ENCODE data around the gene CAPG. TPM values are rescaled to one million over a fixed set of nuclear protein-coding genes. Genes with fewer than 3 reads are reported as not detected.
"Not testable (repeated sequence)": the region's sequence is repeated elsewhere in the genome, so short reads cannot be mapped to it uniquely, and the experiment has no call there.

The CAPG gene
- total RNA-seq, 1 donor from 2014 or later = 298 TPM

DNA sequence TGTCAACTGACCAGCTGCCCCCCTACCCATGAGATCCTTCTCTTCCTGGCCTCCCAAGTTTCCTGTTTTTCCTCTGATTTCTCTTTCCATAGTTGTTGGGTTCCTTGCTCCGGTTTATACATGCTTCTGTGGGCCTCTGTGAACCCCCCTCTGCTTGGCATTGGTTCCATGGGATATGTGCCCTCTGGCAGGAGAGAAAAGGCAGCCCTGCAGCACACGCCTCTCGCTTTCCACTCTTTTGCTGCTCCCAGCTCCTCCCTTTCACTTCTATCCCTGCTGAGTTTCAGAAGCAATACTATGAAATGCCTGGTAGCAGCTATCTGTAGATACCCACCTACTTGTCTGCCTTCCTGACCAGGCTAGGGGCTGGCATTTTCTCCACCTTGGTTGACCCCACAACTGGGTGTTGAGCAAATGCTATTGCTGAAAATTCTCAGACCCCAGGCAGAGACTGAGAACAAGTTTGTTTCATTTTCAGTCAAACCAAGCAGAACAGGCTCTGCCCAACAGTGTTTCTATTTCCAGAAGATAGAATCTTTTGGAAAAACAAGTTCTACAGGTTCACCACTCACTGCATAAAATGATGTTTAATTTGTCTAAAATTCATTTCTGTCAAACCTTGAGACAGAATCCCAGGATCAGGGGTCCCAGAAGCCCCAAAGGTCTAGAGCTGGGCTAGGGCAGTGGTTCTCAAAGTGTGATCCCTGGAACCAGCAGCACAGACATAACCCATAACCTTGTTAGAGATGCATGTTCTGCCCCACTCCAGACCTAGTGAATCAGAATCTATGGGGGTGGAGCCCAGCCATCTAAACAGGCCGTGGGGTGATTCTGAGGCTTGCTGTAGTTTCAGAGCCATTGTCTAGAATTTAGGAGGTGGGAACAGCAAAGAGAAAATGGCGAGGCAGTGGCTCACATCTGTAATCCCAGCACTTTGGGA, 13.4 kb downstream of the CAPG start:
- DNase-seq (ENCODE audit: low spot score) = peak; percentile 58

DNA sequence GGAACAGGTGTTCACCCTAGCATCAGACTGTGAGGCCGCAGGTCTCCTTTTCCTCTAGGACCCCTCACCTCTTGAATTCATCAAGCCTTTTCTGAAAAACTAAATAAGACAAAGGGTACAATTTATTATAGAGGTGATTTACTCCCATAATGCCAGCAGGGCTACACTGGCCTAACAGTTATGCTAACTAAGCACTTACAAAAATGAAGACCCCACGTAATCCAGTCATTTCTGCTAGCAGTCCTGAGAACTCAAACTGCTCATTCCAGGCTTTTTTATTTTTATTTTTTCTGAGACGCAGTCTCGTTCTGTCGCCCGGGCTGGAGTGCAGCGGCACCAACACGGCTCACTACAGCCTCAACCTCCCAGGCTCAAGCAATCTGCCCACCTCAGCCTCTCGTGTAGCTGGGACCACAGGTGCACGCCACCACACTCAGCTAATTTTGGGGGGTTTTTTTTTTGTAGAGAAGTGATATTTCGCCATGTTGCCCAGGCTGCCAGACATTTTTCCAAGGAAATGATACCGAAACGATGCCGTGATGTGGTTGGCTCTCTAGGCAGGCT, 14.2 kb downstream of the CAPG start:
- no peak for DNase-seq (ENCODE audit: low spot score)

DNA sequence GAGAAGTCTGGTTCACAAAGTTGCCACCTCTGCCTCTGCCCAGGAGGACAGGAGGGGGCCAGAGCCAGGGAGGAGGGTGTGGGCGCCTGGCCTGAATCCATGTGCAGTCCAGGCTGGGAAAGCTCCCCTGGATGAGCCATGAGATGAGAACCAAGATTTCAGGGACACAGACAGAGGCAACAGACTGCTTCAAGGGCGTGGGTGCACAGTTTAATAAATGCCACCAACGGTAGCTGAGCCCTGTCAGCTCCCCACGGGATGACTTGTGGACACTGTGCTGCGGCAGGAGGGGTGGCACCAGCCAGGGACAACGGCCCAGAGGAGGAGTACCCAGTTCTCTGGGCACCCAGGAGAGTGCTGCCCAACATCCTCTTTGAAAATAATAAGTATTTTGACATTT, 15.2 kb downstream of the CAPG start:
- DNase-seq (ENCODE audit: low spot score) = no peak

DNA sequence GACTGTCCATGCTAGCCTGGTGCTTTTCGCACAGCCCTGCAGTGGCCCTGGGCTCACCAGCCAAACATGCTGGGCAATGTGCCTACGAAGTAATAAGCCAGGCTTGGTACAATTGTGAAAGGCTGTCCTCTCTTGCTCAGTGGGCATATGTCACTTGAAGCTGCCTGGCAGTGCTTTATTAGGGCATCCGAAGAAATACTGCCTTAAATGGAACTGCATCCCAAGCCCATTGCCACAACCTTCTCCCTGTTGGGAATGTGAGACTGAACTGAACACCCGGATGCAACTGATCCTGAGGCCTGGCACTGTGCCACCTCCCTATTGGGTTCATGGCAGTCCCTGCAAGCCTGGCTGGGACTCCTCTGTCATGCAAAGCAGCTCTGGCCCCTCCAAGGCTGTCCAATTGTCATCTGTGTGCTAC, 15.9 kb downstream of the CAPG start:
- no peak for DNase-seq (ENCODE audit: low spot score)

DNA sequence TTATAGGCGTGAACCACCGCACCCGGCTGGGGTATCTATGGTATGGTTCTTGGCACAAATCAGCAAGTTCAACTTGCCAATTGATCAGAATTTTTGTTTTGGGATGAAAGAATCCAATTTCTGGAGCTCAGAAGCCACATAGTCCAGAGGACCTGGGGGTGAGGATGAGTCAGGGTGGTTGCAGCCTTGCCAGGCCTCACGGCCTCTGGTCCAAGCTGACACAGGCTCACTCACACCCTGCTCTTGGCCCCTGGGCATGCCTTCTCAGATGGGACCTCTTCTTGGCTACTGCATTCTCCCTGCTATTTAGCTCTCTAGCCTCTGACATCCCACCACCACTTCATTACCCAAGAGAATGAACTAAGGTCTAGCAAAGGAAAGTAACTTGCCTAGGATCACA, 16.3 kb downstream of the CAPG start:
- DNase-seq (ENCODE audit: low spot score) = no peak

GRCh38 chr2:85390941-85391669, 19.1 kb downstream of the CAPG start:
- peak; percentile 71 for DNase-seq (ENCODE audit: low spot score)

DNA sequence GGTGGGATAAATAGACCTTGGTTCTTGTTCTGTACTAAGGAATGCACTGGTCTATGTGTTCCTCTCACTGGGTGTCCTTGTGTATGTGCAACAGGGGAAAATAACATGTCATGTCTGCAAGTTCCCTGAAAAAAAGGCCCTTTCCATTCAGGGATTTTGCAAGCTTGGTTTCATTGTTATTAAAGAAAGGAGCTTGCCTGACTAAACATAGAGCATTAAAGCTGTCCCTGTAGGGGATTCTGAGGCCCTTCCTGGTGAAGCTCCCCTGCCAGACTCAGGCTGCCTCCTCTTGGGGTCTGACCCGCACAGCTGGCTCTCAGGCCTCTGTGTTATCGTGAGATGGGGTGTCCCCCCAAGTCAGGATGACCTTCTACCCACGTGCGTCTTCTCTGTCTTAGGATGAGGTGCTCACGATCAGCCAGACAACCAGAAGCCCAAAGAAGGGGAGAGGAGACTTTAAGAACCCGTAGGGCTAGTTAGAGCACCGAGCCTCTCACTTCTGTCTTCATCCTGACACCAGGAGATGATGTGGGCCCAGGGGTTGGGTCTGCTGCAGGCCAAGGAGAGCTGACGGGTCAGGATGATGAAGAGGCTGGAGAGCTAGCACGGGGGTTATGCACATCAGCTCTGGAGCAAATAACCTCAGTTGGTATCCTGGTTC, 21.2 kb downstream of the CAPG start:
- DNase-seq (ENCODE audit: low spot score) = no peak

GRCh38 chr2:85387754-85388153, 22.4 kb downstream of the CAPG start:
- DNase-seq (ENCODE audit: low spot score) = no peak

DNA sequence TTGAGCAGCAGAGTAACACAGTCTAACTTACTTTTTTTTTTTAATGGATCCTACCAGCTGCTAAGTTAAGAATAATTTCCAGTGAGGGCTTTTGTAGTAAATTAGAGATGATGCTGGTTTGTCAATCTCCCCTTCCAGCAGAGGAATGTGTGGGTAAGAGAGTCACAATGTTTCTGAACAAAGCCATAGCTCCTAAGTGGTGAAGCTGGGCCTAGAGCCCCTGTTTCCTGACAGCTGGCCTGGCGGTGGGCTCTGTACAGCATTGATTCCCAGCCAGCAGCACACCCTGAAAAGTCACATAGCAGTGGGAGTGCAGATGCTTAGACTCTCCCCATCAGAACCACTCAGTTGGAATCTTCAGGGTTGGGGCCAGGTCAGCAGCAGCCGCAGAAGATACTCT, 24.4 kb downstream of the CAPG start:
- DNase-seq (ENCODE audit: low spot score) = no peak

DNA sequence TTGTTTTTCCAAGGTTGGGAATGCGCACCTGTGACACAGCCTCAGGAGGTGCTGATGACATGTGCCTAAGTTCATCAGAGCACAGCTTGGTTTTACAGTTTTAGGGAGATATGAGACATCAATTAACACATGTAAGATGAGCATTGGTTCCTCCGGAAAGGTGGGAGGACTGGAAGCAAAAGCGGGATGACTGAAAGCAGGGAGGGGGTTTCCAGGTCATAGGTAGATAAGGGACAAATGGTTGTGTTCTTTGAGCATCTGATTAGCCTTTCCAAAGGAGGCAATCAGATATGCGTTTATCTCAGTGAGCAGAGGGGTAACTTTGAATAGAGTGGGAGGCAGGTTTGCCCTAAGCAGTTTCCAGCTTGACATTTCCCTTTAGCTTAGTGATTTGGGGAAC, 26.3 kb downstream of the CAPG start:
- no peak for DNase-seq (ENCODE audit: low spot score)

DNA sequence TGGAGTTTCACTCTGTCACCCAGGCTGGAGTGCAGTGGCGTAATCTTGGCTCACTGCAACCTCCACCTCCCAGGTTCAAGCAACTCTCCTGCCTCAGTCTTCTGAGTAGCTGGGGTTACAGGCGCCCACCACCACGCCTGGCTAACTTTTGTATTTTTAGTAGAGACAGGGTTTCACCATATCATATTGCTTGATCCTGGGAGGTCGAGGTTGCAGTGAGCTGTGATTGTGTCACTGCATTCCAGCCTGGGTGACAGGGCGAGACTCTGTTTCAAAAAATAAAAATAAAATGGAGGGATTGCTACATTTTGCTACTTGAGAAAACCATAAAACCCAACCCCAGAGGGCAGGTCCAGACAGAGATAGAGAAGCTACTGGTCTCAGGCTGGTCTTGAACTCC, 27.0 kb downstream of the CAPG start:
- DNase-seq (ENCODE audit: low spot score) = not testable (repeated sequence)

DNA sequence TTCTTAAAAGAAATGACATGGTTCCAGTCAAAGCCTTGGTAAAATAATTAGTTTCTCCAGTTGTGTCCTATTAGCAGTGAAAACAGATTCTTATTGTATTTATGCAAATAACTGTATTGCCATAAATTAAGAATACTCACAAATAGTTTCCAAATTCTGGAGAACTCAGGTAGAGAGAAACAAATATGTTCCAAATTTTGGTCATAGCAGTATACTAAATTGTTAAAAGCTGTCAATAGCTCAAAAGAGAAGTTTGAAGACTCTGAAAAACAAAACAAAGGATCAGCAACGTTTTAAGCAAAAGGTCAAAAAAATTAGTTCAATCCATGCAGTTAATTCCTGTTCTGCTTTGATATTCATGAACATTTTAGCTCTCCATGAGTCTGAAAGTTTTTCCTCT, 30.1 kb downstream of the CAPG start:
- DNase-seq (ENCODE audit: low spot score) = no peak

DNA sequence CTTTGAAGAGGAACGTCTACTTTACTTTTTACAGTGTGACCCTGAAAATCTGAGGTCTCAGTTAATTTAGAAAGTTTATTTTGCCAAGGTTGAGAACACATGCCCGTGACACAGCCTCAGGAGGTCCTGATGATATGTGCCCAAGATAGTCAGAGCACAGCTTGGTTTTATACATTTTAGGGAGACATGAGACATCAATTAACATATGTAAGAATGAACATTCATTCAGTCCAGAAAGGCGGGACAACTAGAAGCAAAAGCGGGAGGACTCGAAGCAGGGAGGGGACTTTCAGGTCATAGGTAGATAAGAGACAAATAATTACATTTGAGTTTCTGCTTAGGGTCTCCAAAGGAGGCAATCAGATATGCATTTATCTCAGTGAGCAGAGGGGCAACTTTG, 31.9 kb downstream of the CAPG start:
- DNase-seq (ENCODE audit: low spot score) = no peak

GRCh38 chr2:85377083-85377482, 33.1 kb downstream of the CAPG start:
- DNase-seq (ENCODE audit: low spot score) = no peak

DNA sequence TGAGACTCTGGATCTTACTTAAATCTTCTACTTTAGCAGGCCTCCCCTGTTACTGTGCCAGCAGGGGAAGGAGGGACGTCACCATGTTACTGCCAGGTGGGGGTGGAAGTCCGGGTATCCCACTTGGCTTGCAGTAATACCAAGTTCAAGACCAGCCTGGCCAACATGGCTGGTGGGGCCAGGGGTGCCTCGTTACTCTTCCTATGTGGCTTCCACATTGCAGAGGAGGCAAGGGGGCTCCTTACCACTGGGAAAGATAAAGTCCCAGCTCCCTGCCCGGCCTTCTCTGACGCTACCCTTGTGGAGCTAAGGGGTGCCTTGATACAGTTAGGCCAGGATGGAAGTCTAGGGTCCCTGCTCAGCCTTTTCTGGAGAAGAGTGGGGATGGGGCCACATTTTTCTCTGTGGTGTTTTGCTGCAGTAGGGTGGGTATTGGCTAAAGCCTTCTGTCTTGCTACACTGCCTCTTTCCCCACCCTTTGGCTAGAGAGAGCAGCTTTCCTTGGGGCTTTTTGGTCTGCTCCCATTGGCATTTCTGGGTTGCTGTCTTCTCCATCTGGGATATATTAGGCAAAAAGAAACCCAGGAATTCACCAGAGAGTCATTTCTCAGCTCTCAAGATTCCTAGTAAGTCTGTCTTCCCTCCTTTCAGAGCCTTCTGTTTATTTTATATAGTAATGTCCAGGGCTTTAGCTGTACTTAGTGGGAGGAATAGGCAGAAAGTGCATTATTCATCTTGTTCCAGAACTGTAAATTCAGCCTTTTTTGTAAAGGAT, 33.7 kb downstream of the CAPG start:
- no peak for DNase-seq (ENCODE audit: low spot score)

DNA sequence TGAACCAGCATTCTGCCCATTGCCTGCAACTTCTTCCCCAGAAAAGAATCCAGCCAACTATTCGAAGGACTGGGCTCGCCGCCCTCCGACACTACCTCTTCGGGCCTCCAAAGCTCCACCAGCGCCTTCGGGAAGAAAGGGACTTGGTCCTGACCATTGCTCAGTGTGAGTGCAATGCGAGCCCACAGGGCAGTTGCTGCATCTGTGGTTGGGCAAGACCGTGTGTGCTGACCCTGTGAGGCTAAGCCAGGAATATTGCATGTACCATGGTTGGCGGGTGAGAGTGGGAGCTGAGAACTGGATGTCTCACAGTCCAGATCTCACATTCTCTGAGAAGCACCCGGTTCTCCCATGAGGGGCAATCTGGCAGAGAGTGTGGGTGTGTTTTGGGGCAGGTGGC, 39.1 kb downstream of the CAPG start:
- no peak for DNase-seq (ENCODE audit: low spot score)

DNA sequence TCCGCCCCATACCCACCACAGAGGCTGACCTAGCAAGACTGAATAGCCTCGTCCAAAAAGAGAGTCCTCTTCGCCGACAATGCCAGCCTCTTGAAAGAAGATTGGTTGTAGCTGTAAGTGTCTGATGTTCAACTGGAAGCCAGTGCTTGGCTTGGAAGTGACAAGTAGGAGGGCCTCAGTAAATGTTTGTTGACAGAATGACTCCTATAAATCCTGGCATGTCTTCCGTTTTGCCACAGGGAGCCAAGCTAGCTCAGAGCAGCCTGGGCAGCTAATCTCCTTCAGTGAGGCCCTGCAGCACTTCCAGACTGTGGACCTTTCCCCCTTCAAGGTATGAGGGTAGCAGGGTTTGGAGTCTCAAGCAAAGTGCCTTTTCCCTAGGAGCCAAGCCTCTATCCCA, 40.7 kb downstream of the CAPG start:
- no peak for DNase-seq (ENCODE audit: low spot score)

- DNase-seq (ENCODE audit: low spot score) = no peak
Measured at GRCh38 chr2:85368921-85369320, 41.2 kb downstream of the CAPG start.

DNA sequence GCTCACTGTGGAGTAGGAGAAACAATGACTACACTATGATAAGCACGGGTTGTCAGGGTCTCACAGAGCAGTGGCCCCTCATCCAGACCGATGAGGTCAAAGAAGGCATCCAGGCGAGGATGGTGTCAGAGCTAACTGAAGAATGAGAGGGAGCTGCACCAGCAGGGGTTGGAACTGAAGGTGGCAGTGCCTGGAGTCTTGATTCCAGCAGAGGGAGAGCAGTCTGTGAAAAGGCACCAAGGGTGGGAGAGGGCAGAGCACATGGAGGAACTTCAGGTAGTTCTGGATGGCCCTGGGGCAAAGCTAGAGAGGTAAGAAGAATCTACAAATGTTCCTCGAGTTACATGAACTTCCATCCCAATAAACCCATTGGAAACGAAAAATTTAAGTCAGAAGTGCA, 43.0 kb downstream of the CAPG start:
- DNase-seq (ENCODE audit: low spot score) = no peak

DNA sequence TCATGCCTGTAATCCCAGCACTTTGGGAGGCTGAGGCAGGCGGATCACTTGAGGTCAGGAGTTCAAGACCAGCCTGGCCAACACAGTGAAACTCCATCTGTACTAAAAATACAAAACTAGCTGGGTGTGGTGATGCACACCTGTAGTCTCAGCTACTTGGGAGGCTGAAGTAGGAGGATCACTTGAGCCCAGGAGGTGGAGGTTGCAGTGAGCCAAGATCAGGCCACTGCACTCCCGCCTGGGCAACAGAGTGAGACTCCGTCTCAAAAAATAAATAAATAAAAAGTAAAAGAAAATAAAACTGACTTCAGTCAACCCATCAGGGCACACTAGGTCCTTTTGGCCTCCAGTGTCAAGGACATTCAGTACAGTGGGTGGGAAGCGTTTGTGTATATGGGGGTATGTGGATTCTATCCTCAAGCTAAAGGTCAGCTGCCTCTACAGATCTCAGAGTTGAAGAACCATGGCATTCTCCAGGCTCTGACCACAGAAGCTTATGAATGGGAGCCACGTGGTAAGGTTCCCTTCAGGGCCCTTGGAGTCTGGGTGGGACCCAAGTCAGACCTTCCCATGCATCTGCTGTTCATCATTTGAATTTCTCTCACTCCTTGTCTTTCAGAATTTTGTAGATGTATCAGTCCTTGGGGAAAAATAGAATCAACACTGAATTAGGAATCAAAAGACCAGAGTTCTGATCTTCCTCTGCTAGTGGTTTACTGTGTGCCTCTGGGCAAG, 47.3 kb downstream of the CAPG start:
- DNase-seq (ENCODE audit: low spot score) = not testable (repeated sequence)

DNA sequence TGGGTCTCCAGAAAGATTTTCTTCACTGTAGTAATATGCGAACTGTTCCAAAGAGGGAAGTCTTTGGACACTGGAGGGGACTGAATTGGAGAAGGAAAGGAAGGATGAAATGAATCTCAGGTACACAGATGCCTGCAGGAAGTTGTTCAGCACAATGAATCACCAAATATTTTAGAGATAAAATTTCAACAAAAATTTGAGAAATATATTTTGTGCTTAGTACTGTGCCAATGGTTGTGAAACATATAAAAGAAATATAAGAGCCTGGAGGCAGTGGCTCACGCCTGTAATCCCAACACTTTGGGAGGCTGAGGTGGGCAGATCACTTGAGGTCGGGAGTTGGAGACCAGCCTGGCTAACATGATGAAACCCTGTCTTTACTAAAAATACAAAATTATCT, 52.4 kb downstream of the CAPG start:
- no peak for DNase-seq (ENCODE audit: low spot score)

All from ureter (tissue), 1 donor.